Panc1 (cell line): ENCODE measurements around the gene PHF20.

ENCODE experiments used
- CTCF ChIP-seq: fragments of 450-650 bp; IDR thresholded peaks from 2 replicates; pipeline ENCODE4 v1.5.1; 2017; ENCODE audit warnings: mild to moderate bottlenecking
- REST ChIP-seq, 2 experiments: IDR thresholded peaks; 2 replicates each; pipeline ENCODE4 v1.6.1; 2011 to 2012; ENCODE audit warnings: low read depth in 2 of 2, control low read depth in 1 of 2, low read length in 1 of 2, mild to moderate bottlenecking in 1 of 2, moderate library complexity in 1 of 2; ENCODE audit not compliant: insufficient read depth in 1 of 2

GRCh38 chr20:35866418-35867202 lies 94.8 kb downstream of the PHF20 start:
- no peak for TF ChIP-seq CTCF
- no peak for TF ChIP-seq REST (IDR thresholded peaks at IDR 0.05; ENCODE audit: insufficient read depth in 1 of 2, low read depth in 2 of 2, low read length in 1 of 2)
